Measurements from ENCODE around the gene PYCARD. TPM values are rescaled to one million over a fixed set of nuclear protein-coding genes. Genes with fewer than 3 reads are reported as not detected.

Gene PYCARD
- total RNA-seq, 1 experiment from 2014 or later, result 37.5 TPM

DNA sequence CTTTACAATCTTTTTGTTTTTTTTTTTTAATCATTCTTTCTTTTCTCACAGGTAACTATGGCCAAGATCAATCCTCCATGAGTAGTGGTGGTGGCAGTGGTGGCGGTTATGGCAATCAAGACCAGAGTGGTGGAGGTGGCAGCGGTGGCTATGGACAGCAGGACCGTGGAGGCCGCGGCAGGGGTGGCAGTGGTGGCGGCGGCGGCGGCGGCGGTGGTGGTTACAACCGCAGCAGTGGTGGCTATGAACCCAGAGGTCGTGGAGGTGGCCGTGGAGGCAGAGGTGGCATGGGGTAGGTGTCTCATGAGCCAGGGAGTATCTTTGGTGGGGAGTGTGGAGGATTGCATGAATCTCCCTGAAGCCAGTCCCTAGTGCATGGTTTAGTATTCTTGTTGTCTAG lies 17.7 kb downstream of the PYCARD start:
- no peak overlapping the region for H4K8ac ChIP-seq (replicated peaks; ENCODE audit: insufficient read length, low read depth, low read length)
- H3K9me3 ChIP-seq (ENCODE audit: control insufficient read depth, low read depth, low read length), result no peaks in the 10 kb centered on the region
- Mint-ChIP-seq H3K27me3 (ENCODE audit: low read depth) (peaks cover 4% of the 10 kb centered on the region), H3K9me3 (no peaks in the 10 kb centered on the region; a peak in 2 of 5 replicates), H3K4me1 (peaks cover 25 to 36% of the 10 kb centered on the region in 2 experiments), H3K4me3 (peak overlapping the region; percentile 10 to 39; a peak in 4 of 5 replicates), H3K27ac (peak overlapping the region in 2 of 3 experiments; percentile 48 to 64; a peak in 3 of 7 replicates), H3K36me3 (ENCODE audit: insufficient read depth in 1 of 3, low read depth in 3 of 3) (peaks cover 88 to 92% (median 90%) of the 10 kb centered on the region in 3 experiments)
- H3T11ph ChIP-seq (ENCODE audit: low read length), result no peak overlapping the region
- no peak overlapping the region for H3K4ac ChIP-seq (ENCODE audit: low read depth, low read length)
- no peak overlapping the region for H3K14ac ChIP-seq (ENCODE audit: insufficient read depth, low read length)
- H3K79me1 ChIP-seq (ENCODE audit: insufficient read depth, low read depth, low read length, poor library complexity, severe bottlenecking), result peaks cover 19% of the 10 kb centered on the region
- H3K23ac ChIP-seq (ENCODE audit: insufficient read length, low read depth, low read length), result no peak overlapping the region
- DNase-seq, result no peak
- no peak overlapping the region for H2BK20ac ChIP-seq (ENCODE audit: low read depth, low read length, poor library complexity, severe bottlenecking)
- H3K4me1 ChIP-seq (ENCODE audit: insufficient read depth, low read length), result no peaks in the 10 kb centered on the region
- no peak overlapping the region for H3K18ac ChIP-seq (ENCODE audit: insufficient read length, low read depth, low read length)
- no peak overlapping the region for H2BK120ac ChIP-seq (ENCODE audit: low read depth, low read length, poor library complexity, severe bottlenecking)
- WGBS (ENCODE audit: extremely low coverage, insufficient read length, low lambda C conversion rate), result no CpG with 5 or more reads among the region's 14 CpGs
- H2BK12ac ChIP-seq (ENCODE audit: insufficient read length, low read depth, low read length), result no peak overlapping the region
- no peaks in the 10 kb centered on the region for H4K20me1 ChIP-seq (ENCODE audit: control insufficient read depth, insufficient read depth, insufficient read length)
- H3K4me2 ChIP-seq (ENCODE audit: insufficient read depth, insufficient read length, low read length), result no peak overlapping the region
- no peak overlapping the region for H2BK15ac ChIP-seq (ENCODE audit: low read depth, low read length)
- H3K27ac ChIP-seq (ENCODE audit: insufficient read length, low read depth, low read length), result no peak overlapping the region
- no peak overlapping the region for H3K9ac ChIP-seq (ENCODE audit: extremely low read depth, insufficient read length, low read length)
- peaks cover 9% of the 10 kb centered on the region for H3K23me2 ChIP-seq (ENCODE audit: insufficient read length, low read depth, low read length, poor library complexity, severe bottlenecking)
- H3K79me2 ChIP-seq (ENCODE audit: insufficient read depth, low read length), result peaks cover 42% of the 10 kb centered on the region
- no peak for TF ChIP-seq CTCF (conservative IDR thresholded peaks at IDR 0.05)
- H2AFZ ChIP-seq (ENCODE audit: low read length), result no peak overlapping the region
- H3K27me3 ChIP-seq (ENCODE audit: insufficient read depth, low read length), result no peaks in the 10 kb centered on the region
- H4K5ac ChIP-seq (ENCODE audit: insufficient read length, low read depth, low read length), result no peak overlapping the region
- H3K56ac ChIP-seq (ENCODE audit: insufficient read length, low read depth, low read length), result no peak overlapping the region
- no peak overlapping the region for H4K91ac ChIP-seq (ENCODE audit: insufficient read length, low read depth, low read length)
- no peak overlapping the region for H2AK5ac ChIP-seq (ENCODE audit: insufficient read length, low read length)
- no peak overlapping the region for H2BK5ac ChIP-seq (ENCODE audit: insufficient read length, low read length)

All from H9 (cell line).